SIG-M5 (cell line): Measurements from ENCODE around the gene FMN2.

ENCODE experiments used
- DNase-seq: peaks from one replicate; lab custom pipeline; 2025; lab: John Stamatoyannopoulos, UW

The FMN2 gene

DNA sequence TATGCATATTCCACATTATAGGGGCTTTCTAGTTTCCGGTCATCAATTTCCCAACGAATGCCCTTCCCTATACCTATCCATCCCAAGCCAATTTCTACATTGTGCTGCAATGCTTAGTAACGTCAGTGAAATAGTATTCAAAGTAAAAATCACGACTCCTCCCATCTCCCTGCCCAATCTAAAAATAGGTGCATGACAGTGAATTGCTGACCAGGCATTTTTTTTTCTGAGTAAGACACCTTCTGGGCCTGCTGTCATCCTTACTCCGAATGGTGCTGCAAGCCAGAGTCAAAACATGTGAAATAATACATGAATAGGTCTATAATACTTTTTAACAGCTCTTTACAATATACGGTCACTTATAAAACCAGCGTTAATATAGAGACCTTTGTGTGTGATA, 400.1 kb downstream of the FMN2 start:
- no peak for DNase-seq

- no peak for DNase-seq
Measured at GRCh38 chr1:240492832-240493440, 401.3 kb downstream of the FMN2 start.

GRCh38 chr1:240495601-240496000, 403.9 kb downstream of the FMN2 start:
- DNase-seq, result no peak

GRCh38 chr1:240496356-240496755, 404.7 kb downstream of the FMN2 start:
- no peak for DNase-seq

- no peak for DNase-seq
Measured at GRCh38 chr1:240496941-240497340, 405.3 kb downstream of the FMN2 start.

GRCh38 chr1:240497908-240498307, 406.2 kb downstream of the FMN2 start:
- no peak for DNase-seq

DNA sequence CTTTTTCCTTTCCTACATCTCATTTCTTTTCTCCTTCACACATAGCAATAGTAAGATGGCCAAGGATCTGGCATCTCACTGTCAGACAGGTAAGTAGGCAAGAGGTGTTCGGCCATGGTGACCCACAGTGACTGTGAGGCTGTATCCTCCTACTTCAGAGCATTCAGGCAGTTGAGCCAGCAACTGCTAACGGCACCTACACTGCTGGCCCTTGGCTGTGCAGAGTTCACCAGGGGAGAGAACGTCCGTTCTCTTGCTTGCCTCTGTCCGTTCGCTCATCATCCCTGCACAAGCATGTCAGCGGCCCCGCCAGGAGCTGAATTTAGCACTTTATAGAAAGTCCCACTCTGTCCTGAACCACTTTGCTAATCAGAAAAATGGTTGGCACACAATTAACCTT, 406.7 kb downstream of the FMN2 start:
- no peak for DNase-seq

DNA sequence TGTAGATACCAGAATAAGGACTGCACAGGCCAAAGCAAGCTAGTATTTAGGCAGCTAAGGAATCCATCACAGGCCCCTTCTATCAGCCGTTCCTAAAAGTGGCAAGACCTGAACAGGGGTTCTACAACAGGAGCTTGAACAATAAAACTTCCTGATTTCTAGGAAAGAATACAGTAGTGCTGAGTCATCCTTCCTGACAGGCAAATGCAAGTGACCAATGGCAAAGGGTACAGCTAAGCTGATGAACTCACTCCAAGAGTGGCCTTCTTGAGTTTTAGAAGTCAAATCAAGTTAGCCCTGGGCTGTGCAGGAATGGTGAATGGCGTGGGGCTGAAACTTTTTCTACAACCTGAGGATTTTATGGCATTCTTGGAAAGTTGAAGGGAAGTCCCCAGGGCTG, 407.3 kb downstream of the FMN2 start:
- DNase-seq, result no peak

DNA sequence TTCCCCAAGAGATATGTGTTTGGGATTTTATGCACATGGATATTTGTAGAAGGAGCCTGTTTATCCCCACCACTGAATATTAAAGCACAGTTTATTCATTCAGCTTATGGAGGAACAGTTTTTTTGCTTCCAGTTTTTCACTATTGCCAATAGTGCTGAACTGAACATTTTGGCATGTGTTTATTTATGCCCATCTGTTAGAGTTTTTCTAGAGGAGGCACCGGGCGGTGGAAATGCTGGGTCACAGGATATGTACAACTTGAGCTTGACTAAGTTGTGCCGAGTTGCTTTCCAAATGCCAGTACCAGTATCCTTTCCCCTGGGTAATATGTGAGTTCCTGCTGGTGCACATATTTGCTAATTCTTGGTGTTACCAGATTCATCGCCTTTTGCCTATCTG, 409.0 kb downstream of the FMN2 start:
- no peak for DNase-seq

- no peak for DNase-seq
Measured at GRCh38 chr1:240501115-240501514, 409.4 kb downstream of the FMN2 start.

GRCh38 chr1:240503036-240503435, 411.4 kb downstream of the FMN2 start:
- DNase-seq, result no peak

DNA sequence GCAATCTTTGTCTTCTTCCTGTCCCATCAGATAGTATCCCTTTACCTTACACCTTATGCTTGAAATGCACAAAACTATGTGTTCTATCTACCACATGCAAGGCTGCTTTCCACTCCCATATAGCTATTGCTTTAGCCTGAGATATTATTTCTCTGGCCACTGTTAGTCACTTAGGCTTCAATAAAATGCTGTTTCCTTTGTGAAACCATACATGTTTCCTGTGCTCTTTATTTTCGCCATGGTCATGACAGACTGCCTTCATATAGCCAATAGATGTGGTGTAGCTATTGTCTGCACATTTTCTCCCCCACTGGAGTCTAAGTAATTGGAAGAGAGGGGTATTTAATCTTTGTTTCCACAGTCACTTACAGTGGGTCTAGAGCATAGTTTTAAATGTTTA, 411.9 kb downstream of the FMN2 start:
- no peak for DNase-seq

- no peak for DNase-seq
Measured at GRCh38 chr1:240506176-240506575, 414.5 kb downstream of the FMN2 start.

GRCh38 chr1:240508201-240508600, 416.5 kb downstream of the FMN2 start:
- DNase-seq, result no peak

GRCh38 chr1:240508950-240509349, 417.3 kb downstream of the FMN2 start:
- no peak for DNase-seq

GRCh38 chr1:240511789-240512188, 420.1 kb downstream of the FMN2 start:
- DNase-seq, result no peak

- DNase-seq, result no peak
Measured at GRCh38 chr1:240515505-240515904, 423.8 kb downstream of the FMN2 start.

- DNase-seq, result no peak
Measured at GRCh38 chr1:240516069-240516468, 424.4 kb downstream of the FMN2 start.

DNA sequence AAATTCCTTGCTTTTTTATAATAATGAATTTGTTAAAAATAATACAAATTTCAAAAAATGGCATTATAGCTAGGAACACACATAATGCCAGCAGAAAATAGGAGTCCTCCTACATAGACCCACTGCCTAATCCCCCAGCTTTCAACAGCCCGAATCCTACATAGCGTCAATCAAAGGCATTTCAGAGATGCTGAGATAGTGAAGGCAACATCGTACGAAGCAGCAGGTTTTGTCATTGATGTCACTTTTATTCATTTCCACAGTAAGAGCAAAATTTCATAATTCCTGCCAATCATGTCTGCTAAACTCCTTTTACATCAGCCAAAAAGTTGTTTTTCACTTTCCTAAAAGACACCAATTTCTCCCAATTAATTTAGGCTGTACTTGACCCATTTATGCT, 426.2 kb downstream of the FMN2 start:
- no peak for DNase-seq

DNA sequence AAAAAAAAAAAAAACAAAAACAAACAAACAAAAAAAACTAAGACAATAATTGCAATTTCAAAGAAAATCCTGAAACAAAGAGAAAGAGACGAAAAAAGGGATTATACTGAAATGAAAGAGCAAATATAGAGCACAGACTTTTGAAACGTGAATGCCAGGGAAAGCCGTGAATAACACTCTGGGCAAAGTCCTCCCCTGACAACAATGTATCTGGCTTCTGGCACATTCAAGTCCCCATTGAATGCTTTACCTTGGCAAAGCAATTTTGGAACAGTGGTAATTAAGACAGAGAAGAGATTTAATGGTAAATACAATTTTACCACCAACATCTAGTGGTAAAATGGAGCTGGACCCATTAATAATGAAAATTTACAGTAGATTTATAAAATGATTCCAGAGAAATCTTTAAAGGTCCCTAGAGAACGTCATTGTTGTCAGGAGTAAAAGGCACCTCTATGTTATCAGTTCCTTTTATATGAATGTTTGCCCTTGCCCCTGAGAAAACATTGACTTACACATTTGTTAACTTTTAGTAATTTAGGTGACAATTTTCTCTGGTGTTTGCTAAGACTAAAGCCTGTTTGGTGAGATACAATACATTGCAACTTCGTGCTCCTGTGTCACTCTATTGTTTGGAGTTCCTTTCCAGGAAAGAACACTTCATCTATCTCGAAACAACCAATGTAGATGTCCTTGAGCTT, 430.6 kb downstream of the FMN2 start:
- DNase-seq, result no peak

GRCh38 chr1:240524356-240525069, 432.8 kb downstream of the FMN2 start:
- DNase-seq, result no peak
